Esophagus (tissue), 2 donors: ENCODE results near the gene YPEL2. TPM values are rescaled to one million over a fixed set of nuclear protein-coding genes. Genes with fewer than 3 reads are reported as not detected.
"Not testable (repeated sequence)": the region's sequence is repeated elsewhere in the genome, so short reads cannot be mapped to it uniquely, and the experiment has no call there.

ENCODE experiments used
- H3K27ac ChIP-seq, 2 donors: one replicate each; pipeline ENCODE4 v1.5.1; 2013; ENCODE audit warnings: low read depth in 2 of 2, mild to moderate bottlenecking in 2 of 2, inconsistent platforms in 1 of 2, low read length in 1 of 2, moderate library complexity in 1 of 2
- H3K27me3 ChIP-seq, 2 donors: one replicate each; pipeline ENCODE4 v1.6.1; 2013; ENCODE audit warnings: low read length in 2 of 2, control low read depth in 1 of 2, mild to moderate bottlenecking in 1 of 2; ENCODE audit not compliant: insufficient read depth in 2 of 2, control insufficient read depth in 1 of 2
- H3K36me3 ChIP-seq, 2 donors: one replicate each; pipeline ENCODE4 v1.6.1; 2013; ENCODE audit warnings: low read length in 1 of 2; ENCODE audit not compliant: control insufficient read depth in 2 of 2, insufficient read depth in 2 of 2
- H3K4me1 ChIP-seq, 2 donors: one replicate each; pipeline ENCODE4 v1.6.1; 2013; ENCODE audit warnings: low read length in 1 of 2; ENCODE audit not compliant: control insufficient read depth in 2 of 2, insufficient read depth in 2 of 2
- H3K4me3 ChIP-seq, 2 donors: one replicate each; pipeline ENCODE4 v1.5.1; 2013; ENCODE audit warnings: low read length in 2 of 2, mild to moderate bottlenecking in 2 of 2, low read depth in 1 of 2, moderate library complexity in 1 of 2
- H3K9me3 ChIP-seq, 2 donors: one replicate each; pipeline ENCODE4 v1.6.1; 2013; ENCODE audit warnings: mild to moderate bottlenecking in 2 of 2, low read depth in 1 of 2, low read length in 1 of 2, moderate library complexity in 1 of 2; ENCODE audit not compliant: control insufficient read depth in 2 of 2, insufficient read depth in 1 of 2
- WGBS, 2 donors: extraction: QIAGEN DNeasy Blood & Tissue Kit; methylation state at CpG; one replicate each; pipeline ENCODE4 v1.1.7; 2013; 5-methylcytosine and 5-hydroxymethylcytosine counted together
- polyA plus RNA-seq, 2 donors: library from polyadenylated mRNA; stranded (reverse); fragments of 200-250 nt; gene quantifications; one replicate each; pipeline ENCODE4 v1.2.3, GENCODE V29; 2013
- donor health status: healthy with polysubstance abuse.
- donor health status: Bipolar disorder and iron deficiency.

Gene YPEL2
- polyA plus RNA-seq, 2 donors = 3.2 to 4.5 TPM

DNA sequence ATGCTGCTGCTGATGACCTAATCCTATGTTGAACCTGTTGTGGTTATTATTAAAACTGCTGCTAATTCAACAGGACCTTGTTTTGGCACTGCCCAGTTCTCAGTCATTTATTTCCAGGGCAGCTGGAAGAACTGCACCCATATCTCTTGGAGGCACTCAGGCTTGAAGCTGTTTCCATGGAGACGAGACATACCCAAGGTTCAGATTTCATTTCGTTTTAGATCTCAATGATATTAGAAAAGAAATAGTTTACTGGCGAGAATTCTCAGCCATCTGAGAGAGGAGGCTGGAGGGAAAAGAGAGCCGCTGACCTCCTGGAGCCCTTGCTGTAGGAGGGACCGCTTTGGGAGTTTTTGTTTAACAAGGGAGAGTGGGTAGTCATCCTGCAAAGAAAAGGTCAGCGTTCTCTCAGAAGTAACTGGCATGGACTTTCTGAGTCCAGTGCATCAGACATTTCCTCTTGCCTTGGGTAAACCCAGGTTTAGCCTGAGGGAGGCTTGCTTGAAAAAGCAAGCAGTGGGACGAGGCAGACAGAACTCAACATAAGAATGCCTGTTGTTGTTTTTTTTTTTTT lies 75.4 kb downstream of the YPEL2 start:
- H3K36me3 ChIP-seq = no peaks in the 10 kb centered on the region
- WGBS, 2 donors = 52% methylated on average over 7 of the region's 7 CpGs
- H3K4me1 ChIP-seq = peaks cover 2% of the 10 kb centered on the region in 2 donors
- H3K9me3 ChIP-seq = peaks cover 0 to 4% of the 10 kb centered on the region in 2 donors
- peak overlapping the region in 1 of 2 donors; percentile 16 for H3K27ac ChIP-seq
- no peak overlapping the region for H3K4me3 ChIP-seq
- H3K27me3 ChIP-seq = no peaks in the 10 kb centered on the region

DNA sequence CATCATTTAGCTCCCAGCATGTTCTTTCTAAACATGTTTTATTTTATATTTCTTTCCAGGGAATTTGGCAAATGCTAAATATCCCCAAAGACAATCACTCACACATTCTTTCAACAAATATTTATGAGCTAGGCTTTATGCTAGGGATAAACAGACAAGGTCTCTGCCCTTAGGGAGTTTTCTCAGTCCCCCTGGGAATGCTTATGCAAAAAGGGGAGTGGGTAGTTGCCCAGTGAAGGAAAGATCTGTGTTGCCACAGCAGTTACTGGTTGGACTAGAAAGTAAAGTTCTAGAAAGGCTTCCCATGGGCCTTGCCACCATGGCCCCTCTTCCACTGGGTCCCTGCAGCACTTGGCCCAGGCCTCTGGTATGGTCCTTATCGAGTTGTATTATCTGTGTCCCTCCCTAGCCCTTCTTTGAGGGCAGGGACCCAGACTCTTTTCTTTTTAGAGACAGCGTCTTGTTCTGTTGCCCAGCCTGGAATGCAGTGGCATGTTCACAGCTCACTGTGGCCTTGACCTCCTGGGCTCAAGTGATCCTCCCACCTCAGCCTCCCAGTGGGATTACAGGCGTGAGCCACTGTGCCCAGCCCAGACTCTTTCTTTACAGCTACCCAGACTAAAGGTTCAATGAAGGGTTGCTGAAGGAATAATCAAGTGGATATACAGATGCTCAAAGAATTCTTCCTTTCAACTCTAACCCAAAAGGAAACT lies 78.0 kb downstream of the YPEL2 start:
- Histone ChIP-seq H3K27me3 (no peaks in the 10 kb centered on the region), H3K4me3 (no peak overlapping the region), H3K27ac (no peak overlapping the region), H3K36me3 (no peaks in the 10 kb centered on the region), H3K4me1 (peaks cover 2% of the 10 kb centered on the region in 2 donors), H3K9me3 (peaks cover 0 to 4% of the 10 kb centered on the region in 2 donors)
- WGBS, 2 donors = 84 to 85% methylated on average over 3 of the region's 3 CpGs

DNA sequence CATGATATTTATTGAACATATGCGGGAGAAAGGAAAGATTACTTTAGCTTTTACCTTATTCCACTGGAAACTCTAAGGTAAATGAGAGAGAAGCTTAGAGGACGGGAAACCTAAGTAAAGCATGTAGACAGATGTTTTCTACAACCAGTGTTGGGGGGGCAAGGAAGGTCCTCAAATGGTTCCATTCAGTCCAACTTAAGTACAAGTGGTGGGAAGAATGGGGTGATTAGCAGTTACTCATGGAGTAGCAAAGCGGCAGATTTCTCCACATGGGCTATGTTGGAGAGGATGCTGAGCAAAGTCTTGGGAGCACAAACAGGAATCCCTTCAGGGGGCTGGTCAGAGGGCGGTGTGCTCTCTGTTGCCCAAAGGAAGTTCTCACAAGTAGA lies 78.6 kb downstream of the YPEL2 start:
- Histone ChIP-seq H3K36me3 (no peaks in the 10 kb centered on the region), H3K9me3 (peaks cover 0 to 4% of the 10 kb centered on the region in 2 donors), H3K27ac (no peak overlapping the region), H3K4me1 (peaks cover 2% of the 10 kb centered on the region in 2 donors), H3K4me3 (no peak overlapping the region), H3K27me3 (no peaks in the 10 kb centered on the region)
- WGBS, 2 donors = 96 to 98% methylated on average over 4 of the region's 4 CpGs

DNA sequence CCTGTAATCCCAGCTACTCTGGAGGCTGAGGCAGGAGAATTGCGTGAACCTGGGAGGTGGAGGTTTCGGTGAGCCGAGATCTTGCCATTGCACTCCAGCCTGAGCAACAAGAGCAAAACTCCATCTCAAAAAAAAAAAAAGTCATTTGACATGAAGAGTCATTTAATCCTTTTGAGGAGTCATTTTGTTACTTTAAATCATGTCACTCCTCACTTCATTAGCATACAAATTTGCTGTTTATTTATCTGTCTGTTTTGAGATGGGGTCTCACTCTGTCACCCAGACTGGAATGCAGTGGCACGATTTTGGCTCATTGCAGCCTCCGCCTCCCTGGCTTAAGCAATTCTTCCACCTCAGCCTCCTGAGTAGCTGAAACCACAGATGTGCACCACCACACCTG lies 81.0 kb downstream of the YPEL2 start:
- not testable (repeated sequence) for H3K9me3 ChIP-seq, H3K27me3 ChIP-seq, H3K27ac ChIP-seq, H3K4me1 ChIP-seq, H3K4me3 ChIP-seq, H3K36me3 ChIP-seq
- 84 to 92% methylated on average over 5 of the region's 5 CpGs for WGBS, 2 donors

DNA sequence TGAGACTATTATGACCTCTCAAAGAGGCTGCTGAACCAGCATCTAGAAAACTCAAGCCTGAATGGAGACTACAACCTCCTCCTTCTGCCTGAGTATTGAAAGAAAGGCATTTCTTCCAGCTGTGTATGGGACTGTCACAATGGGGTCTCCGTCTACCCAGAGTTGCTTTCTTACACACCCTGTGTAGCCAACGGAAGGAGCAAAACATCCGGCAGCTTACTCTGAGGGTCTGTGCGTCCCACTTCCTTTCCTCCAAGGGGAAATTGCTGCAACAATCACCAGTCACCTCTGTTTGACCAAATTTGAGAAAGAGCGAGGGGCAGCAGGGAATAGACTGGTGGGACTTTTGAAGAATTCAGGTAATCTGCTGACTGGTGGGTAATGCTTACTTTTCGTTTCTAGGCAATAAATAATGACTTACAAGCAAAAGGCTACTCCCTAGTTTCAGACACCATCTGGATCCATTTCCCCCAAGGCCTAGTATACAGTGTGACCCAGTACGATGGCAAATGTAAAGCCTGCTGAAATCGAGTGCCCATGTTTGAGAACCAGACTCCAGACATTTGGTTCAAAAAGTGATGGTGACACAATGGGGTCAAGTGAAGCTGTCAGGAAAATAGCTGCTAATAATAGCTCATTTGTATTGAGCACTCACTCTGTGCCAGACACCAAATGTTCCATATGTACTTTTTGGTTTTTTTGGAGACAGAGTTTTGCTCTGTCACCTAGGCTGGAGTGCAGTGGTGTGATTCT lies 81.7 kb downstream of the YPEL2 start:
- Histone ChIP-seq H3K9me3 (peaks cover 0 to 4% of the 10 kb centered on the region in 2 donors), H3K27ac (no peak overlapping the region), H3K36me3 (no peaks in the 10 kb centered on the region), H3K4me1 (no peaks in the 10 kb centered on the region), H3K27me3 (no peaks in the 10 kb centered on the region), H3K4me3 (no peak overlapping the region)
- WGBS, 2 donors = 71 to 72% methylated on average over 8 of the region's 8 CpGs

DNA sequence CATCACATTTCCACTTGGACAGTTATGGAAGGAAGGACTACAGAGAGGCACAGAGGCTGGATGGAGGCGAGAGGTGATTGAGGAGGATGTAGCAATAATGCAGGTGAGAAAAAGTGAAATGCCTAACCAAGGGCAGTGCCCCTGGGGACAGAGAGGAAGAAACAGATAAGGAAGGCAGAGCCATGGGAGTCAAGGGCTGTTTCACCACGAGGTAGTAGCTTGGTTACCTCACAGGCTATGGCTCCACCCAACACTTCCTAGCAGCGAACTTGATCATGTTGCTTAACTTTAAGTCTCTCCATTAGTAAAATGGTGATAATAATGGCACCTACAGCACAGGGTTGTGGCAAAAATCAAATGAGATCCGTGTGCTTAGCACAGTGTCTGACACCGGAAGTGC lies 83.9 kb downstream of the YPEL2 start:
- H3K9me3 ChIP-seq = no peaks in the 10 kb centered on the region
- H3K27me3 ChIP-seq = no peaks in the 10 kb centered on the region
- no peaks in the 10 kb centered on the region for H3K4me1 ChIP-seq
- H3K4me3 ChIP-seq = no peak overlapping the region
- WGBS, 2 donors = 69 to 72% methylated on average over 5 of the region's 5 CpGs
- no peak overlapping the region for H3K27ac ChIP-seq
- no peaks in the 10 kb centered on the region for H3K36me3 ChIP-seq

- H3K27ac ChIP-seq = no peak overlapping the region
- no peak overlapping the region for H3K4me3 ChIP-seq
- H3K36me3 ChIP-seq = no peaks in the 10 kb centered on the region
- no peaks in the 10 kb centered on the region for H3K27me3 ChIP-seq
- no peaks in the 10 kb centered on the region for H3K9me3 ChIP-seq
- H3K4me1 ChIP-seq = no peaks in the 10 kb centered on the region
- WGBS, 2 donors = 74 to 87% methylated on average over 4 of the region's 4 CpGs
Observed at GRCh38 chr17:59416184-59416583, 84.7 kb downstream of the YPEL2 start.

- Histone ChIP-seq H3K36me3 (no peaks in the 10 kb centered on the region), H3K27ac (no peak overlapping the region)
- WGBS, 2 donors = 91 to 93% methylated on average over 12 of the region's 12 CpGs
Observed at GRCh38 chr17:59417452-59417851, 86.0 kb downstream of the YPEL2 start.

GRCh38 chr17:59418732-59419166 lies 87.3 kb downstream of the YPEL2 start:
- Histone ChIP-seq H3K4me3 (no peak overlapping the region), H3K9me3 (no peaks in the 10 kb centered on the region), H3K36me3 (no peaks in the 10 kb centered on the region), H3K27me3 (no peaks in the 10 kb centered on the region), H3K27ac (no peak overlapping the region), H3K4me1 (peaks cover 0 to 2% of the 10 kb centered on the region in 2 donors)
- WGBS, 2 donors = 37 to 47% methylated on average over 4 of the region's 4 CpGs

More at GRCh38 chr17:59417452-59417851, 86.0 kb downstream of the YPEL2 start:
- no peaks in the 10 kb centered on the region for H3K27me3 ChIP-seq
- H3K4me1 ChIP-seq = no peaks in the 10 kb centered on the region
- H3K9me3 ChIP-seq = no peaks in the 10 kb centered on the region
- no peak overlapping the region for H3K4me3 ChIP-seq
